SIG-M5 treated with dmso at 0.1 percent for 504 hours (cell line): Measurements from ENCODE around the gene TSPAN15.
"Not testable (repeated sequence)": the region's sequence is repeated elsewhere in the genome, so short reads cannot be mapped to it uniquely, and the experiment has no call there.

Experiments used
- DNase-seq: peaks from one replicate; lab custom pipeline; 2025; ENCODE audit not compliant: unreplicated experiment; lab: John Stamatoyannopoulos, UW

Gene TSPAN15

GRCh38 chr10:69483963-69484362, 32.7 kb downstream of the TSPAN15 start:
- peak; percentile 37 for DNase-seq

GRCh38 chr10:69484736-69485135, 33.5 kb downstream of the TSPAN15 start:
- DNase-seq, result no peak

- DNase-seq, result no peak
Observed at GRCh38 chr10:69486922-69487730, 35.9 kb downstream of the TSPAN15 start.

GRCh38 chr10:69488149-69488844, 37.0 kb downstream of the TSPAN15 start:
- not testable (repeated sequence) for DNase-seq

- DNase-seq, result not testable (repeated sequence)
Observed at GRCh38 chr10:69488856-69489255, 37.6 kb downstream of the TSPAN15 start.

- DNase-seq, result no peak
Observed at GRCh38 chr10:69489506-69490090, 38.3 kb downstream of the TSPAN15 start.

GRCh38 chr10:69490876-69491275, 39.6 kb downstream of the TSPAN15 start:
- no peak for DNase-seq

GRCh38 chr10:69491611-69492010, 40.3 kb downstream of the TSPAN15 start:
- DNase-seq, result no peak

GRCh38 chr10:69492091-69492745, 41.0 kb downstream of the TSPAN15 start:
- no peak for DNase-seq

- DNase-seq, result no peak
Observed at GRCh38 chr10:69492746-69493462, 41.6 kb downstream of the TSPAN15 start.

GRCh38 chr10:69494626-69495558, 43.6 kb downstream of the TSPAN15 start:
- no peak for DNase-seq

- DNase-seq, result no peak
Observed at GRCh38 chr10:69495666-69496065, 44.4 kb downstream of the TSPAN15 start.

- DNase-seq, result no peak
Observed at GRCh38 chr10:69496352-69497230, 45.3 kb downstream of the TSPAN15 start.

GRCh38 chr10:69497231-69497561, 45.9 kb downstream of the TSPAN15 start:
- DNase-seq, result no peak

GRCh38 chr10:69497611-69498390, 46.5 kb downstream of the TSPAN15 start:
- no peak for DNase-seq

- DNase-seq, result no peak
Observed at GRCh38 chr10:69498711-69499471, 47.6 kb downstream of the TSPAN15 start.
